ENCODE results near the gene APOA1.

Gene APOA1

DNA sequence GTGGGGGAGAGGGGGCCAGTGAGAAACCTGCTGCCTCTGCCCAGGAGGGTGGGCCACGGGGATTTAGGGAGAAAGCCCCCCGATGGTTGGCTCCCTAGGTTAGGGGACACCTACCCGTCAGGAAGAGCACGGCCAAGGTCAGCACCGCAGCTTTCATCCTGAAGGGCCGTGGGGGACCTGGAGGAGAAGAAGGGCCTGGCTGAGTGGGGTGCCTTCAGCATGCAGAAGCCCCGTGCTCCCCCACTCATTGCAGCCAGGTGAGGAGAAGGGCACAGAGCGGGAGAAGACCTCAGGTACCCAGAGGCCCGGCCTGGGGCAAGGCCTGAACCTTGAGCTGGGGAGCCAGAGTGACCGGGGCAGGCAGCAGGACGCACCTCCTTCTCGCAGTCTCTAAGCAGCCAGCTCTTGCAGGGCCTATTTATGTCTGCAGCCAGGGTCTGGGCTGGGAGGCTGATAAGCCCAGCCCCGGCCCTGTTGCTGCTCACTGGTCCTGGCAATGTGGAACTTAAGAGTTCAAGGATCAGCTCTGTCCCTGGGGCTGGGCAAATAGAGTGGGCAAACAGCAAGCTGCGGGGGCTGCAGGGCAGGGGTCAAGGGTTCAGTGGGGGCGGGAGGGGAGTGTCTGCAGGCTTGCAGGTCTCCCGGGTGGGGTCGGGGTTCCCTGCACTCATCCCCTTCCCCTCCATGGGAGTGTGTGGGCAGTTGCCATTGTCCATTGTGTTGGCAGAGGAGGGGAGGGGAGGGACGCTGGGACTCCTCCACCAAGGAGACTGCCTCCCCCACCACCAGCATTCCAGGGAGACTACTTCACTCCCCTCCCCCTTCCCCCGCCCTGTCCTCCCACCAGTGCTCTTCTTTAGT, at the start of gene APOA1:
Gene APOA1, minus strand, starts transcription at position 392 of the 861 bp plus-strand sequence. Its CDS starts 235 bp downstream, at position 157.
- no peak for DNase-seq (ENCODE audit: low spot score in 2 of 2)
- peaks cover 16% of the 10 kb centered on the region for H3K4me1 Mint-ChIP-seq
- peak within 1 kb of the TSS; percentile 69 for H3K4me3 Mint-ChIP-seq
- no peaks in the 10 kb centered on the region for H3K9me3 Mint-ChIP-seq
- peaks cover 5% of the 10 kb centered on the region for H3K36me3 Mint-ChIP-seq
- no peak for ATAC-seq
- H3K27ac Mint-ChIP-seq = no peak within 1 kb of the TSS

DNA sequence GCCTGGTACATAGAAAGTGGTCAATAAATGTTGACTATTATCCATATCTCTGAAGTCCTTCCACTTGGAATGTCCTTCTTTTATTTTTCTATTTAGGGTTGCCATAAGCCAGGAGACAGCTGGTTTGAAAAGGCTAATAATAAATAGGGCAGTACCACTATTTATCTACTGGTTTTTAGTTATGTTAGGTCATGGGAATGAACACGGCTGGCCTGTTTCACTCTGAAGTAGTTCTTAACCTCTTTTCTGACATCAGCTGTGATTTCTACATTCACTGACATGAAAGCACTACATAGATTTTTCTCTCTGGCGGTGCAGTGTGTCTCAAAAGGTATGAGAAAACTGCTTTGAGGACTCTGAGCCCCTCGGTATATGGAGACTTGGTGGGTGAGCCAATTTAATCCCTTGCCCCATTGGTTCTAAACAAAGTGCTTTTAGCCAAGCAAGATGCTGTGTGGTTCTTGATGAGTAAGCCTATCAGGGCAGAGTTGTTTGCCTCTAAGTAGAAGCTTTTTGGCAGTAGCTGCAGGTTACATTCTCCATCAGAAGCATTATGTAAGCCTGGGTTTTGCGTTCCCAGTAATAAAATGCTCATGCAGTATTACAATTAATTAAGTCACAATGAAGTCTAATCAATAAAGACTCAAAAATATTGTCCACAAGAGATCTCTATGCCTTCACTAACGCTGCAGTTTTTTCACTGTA, 48.7 kb upstream of the APOA1 start:
- DNase-seq (ENCODE audit: low spot score in 2 of 2) = no peak

DNA sequence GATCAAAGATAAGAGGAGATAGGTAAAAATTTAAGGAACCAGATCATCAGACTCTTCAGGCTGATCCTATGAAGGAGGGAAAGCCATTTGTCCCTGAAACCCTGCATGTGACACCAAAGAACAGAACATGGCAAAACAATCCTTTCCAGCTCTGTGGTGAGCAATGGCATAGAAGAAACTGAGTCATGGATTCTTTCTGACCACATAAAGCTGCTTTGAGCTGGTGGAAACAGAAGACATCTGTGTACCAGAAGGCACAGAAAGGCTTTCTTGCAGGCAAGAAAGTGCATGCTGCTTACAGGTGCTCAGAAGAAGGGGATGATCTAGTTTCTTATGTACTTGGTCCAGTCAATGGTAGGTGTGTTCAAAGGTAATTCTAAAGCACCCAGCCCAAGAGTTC, 45.0 kb upstream of the APOA1 start:
- peaks cover 26% of the 10 kb centered on the region for H3K4me1 Mint-ChIP-seq
- DNase-seq (ENCODE audit: low spot score in 2 of 2) (no peak), ATAC-seq (peak; percentile 97)
- H3K36me3 Mint-ChIP-seq = peaks cover 50% of the 10 kb centered on the region
- no peak overlapping the region for H3K27ac Mint-ChIP-seq
- no peak overlapping the region for H3K4me3 Mint-ChIP-seq
- H3K9me3 Mint-ChIP-seq = no peaks in the 10 kb centered on the region

More for the DNA sequence above, 48.7 kb upstream of the APOA1 start:
- Mint-ChIP-seq H3K27ac (no peak overlapping the region), H3K9me3 (no peaks in the 10 kb centered on the region), H3K4me3 (no peak overlapping the region), H3K4me1 (peaks cover 22% of the 10 kb centered on the region), H3K36me3 (peaks cover 43% of the 10 kb centered on the region)
- no peak for ATAC-seq

DNA sequence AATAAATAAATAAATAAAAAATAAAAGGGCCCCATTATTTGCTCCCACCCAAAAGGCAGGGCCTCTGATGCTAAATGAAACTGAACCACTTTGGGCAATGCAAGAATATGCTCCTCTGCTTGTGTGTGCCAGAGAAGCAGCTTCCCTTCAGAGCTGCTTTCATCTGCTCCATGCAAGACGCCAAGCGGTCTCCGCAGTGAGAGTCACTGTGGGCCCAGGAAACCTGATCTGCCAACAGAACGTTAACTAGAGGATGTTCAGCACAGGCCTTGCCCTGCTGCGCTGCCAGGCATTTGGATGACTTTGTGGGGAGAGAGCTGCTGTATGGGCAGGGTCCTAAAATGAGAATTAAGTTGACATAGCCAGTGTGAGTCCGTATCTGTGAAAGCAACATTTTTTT, 43.7 kb upstream of the APOA1 start:
- no peak for ATAC-seq
- no peak for DNase-seq (ENCODE audit: low spot score in 2 of 2)
- H3K9me3 Mint-ChIP-seq = no peaks in the 10 kb centered on the region
- H3K4me1 Mint-ChIP-seq = peaks cover 26% of the 10 kb centered on the region
- H3K27ac Mint-ChIP-seq = no peak overlapping the region
- peaks cover 38% of the 10 kb centered on the region for H3K36me3 Mint-ChIP-seq
- H3K4me3 Mint-ChIP-seq = no peak overlapping the region

DNA sequence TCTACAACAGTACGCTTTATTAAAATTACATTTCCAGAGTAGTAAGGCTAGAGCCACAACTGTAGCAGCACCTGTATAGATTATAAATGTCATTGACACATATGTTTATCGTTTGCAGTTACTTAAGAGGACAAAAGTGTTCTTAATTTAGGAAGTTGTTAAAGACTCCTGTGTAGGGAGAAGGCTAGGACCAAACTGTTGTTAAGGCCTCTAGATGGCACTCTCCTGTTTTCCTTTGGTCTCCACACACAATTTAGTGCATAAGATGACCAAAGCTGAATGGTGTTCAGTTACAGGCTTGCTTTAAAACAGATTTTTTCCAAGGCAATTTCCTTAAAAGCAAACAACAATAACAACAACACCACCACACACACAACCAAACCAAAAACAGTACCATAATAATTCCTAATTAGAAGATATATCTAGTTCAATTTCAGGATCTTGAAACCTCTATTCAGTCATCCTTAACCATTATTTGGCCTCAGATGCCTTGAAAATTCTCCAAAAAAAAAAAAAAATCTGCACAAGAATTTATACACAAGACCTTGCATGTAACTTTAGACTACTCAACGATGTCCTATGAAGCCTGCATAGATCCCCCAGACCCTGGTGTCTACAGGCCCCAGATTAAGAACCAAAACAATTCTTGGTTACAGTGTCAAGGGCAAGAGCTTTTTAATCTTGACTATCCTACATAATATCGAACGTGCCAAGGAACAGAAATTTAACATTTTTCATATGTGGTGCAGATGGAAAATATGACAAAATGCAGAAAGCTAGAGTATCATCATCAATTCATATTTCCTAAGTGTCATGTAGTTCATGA, 42.6 kb upstream of the APOA1 start:
- Mint-ChIP-seq H3K36me3 (peaks cover 46% of the 10 kb centered on the region), H3K4me3 (no peak overlapping the region)

DNA sequence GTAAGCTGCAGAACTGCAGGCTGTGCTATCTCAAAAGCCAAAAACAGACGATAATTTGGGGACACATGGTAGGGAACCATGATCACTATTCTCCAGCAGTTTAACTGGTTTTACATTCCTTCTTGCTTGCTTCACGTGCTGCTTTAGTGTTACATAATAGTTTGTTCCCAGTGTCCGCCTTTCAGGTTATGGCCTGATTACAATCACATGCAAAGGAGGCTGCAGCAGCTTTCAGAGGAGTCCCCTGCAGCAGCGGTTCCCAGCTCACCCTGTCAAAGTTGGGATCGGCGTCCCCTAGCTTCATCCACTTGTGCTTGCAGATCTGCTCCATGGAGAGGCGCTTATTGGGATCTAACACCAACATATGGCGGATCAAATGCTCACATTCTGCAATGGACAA, 39.2 kb upstream of the APOA1 start:
- DNase-seq (ENCODE audit: low spot score in 2 of 2) (no peak), ATAC-seq (no peak)
- peak overlapping the region; percentile 75 for H3K27ac Mint-ChIP-seq
- no peaks in the 10 kb centered on the region for H3K9me3 Mint-ChIP-seq
- peaks cover 20% of the 10 kb centered on the region for H3K4me1 Mint-ChIP-seq
- H3K36me3 Mint-ChIP-seq = peaks cover 70% of the 10 kb centered on the region
- H3K4me3 Mint-ChIP-seq = no peak overlapping the region

More for the DNA sequence above, 42.6 kb upstream of the APOA1 start:
- Mint-ChIP-seq H3K27ac (peak overlapping the region; percentile 29), H3K4me1 (peaks cover 26% of the 10 kb centered on the region), H3K9me3 (no peaks in the 10 kb centered on the region)
- DNase-seq (ENCODE audit: low spot score in 2 of 2) = no peak
- peak; percentile 71 for ATAC-seq

DNA sequence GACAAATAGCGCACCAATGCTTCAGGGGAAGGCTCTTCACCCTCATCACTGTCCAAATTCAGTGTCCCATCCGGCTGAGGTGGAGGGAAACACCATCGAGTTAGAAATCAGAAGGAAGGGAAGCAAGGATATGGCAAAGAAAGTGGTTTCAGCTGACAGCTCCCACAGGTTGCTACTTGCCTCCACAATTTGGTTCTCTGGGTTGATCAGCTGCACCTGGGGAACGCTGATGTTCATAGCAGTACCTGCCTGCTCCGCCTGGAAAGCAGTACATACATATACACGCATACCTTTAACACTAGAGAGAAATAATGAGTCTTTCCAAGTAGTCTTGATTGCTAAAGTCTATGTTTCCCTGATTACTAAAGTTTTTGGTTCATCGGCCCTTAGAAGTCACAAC, 37.8 kb upstream of the APOA1 start:
- no peaks in the 10 kb centered on the region for H3K9me3 Mint-ChIP-seq
- no peak overlapping the region for H3K4me3 Mint-ChIP-seq
- H3K36me3 Mint-ChIP-seq = peaks cover 71% of the 10 kb centered on the region
- DNase-seq (ENCODE audit: low spot score in 2 of 2) (no peak), ATAC-seq (no peak)
- H3K27ac Mint-ChIP-seq = no peak overlapping the region
- H3K4me1 Mint-ChIP-seq = peaks cover 30% of the 10 kb centered on the region

DNA sequence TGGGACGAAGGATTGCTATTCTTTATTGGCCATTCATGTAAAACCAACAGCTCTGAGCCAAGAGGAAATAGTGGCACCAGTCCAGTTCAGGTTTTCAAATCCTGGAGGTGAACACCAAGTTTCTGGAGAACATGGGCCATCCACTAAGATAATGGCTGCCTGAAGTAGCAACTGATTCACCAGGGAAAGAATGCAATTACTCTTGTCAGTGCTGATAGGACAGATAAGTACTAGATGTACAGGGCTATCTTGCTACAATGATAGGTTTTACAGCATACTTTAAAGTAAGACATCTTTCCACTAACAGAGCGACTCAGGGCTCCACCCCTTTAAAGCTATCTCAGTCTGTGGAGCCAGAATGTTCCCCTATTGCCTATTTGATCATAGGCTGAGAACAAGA, 36.8 kb upstream of the APOA1 start:
- Mint-ChIP-seq H3K27ac (no peak overlapping the region), H3K4me1 (peaks cover 31% of the 10 kb centered on the region), H3K36me3 (peaks cover 80% of the 10 kb centered on the region)

DNA sequence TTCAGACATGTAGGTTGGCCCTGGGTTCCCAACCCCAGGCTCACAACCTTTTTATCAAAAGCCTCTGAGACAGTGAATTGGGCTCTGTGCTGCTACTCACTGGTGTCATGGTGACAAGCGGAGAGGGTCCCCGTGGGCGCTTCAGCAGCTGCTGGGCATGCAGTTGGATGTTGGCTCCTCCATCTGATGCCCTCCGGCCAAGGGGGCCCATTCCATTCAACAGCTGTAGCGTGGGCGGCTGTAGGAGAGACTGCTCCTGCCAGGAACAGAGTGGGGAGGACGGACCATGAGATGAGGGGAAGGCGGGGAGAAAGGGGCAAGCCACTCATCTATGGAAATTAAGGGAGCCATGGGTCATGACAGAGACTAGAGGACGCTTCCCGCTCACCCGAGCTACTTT, 36.0 kb upstream of the APOA1 start:
- H3K27ac Mint-ChIP-seq = no peak overlapping the region
- H3K36me3 Mint-ChIP-seq = peaks cover 80% of the 10 kb centered on the region
- no peaks in the 10 kb centered on the region for H3K9me3 Mint-ChIP-seq
- H3K4me3 Mint-ChIP-seq = no peak overlapping the region
- peaks cover 26% of the 10 kb centered on the region for H3K4me1 Mint-ChIP-seq
- DNase-seq (ENCODE audit: low spot score in 2 of 2) = no peak
- ATAC-seq = no peak

More for the DNA sequence above, 36.8 kb upstream of the APOA1 start:
- ATAC-seq (no peak), DNase-seq (ENCODE audit: low spot score in 2 of 2) (no peak)
- H3K9me3 Mint-ChIP-seq = no peaks in the 10 kb centered on the region
- no peak overlapping the region for H3K4me3 Mint-ChIP-seq

DNA sequence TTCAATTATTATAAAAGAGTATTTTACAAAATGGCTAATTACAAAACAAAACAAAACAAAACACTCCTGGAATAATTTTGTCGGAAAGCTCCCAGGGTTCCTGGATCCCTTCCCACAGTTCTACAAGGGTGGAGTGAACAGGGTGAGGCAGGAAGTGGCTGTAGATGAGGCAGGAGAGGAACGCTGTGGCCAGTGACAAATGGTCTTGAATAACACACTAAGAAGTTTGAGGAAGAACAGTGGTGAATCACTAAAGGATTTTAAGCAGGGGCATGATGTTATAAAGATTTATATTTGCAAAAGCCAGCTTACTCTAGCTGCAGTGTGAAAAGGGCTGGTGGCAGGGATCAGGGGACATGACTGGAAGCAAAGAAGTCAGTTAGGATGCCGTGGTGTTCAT, 33.8 kb upstream of the APOA1 start:
- peaks cover 25% of the 10 kb centered on the region for H3K4me1 Mint-ChIP-seq
- ATAC-seq = no peak
- H3K36me3 Mint-ChIP-seq = peaks cover 93% of the 10 kb centered on the region
- H3K4me3 Mint-ChIP-seq = no peak overlapping the region
- no peak for DNase-seq (ENCODE audit: low spot score in 2 of 2)
- H3K9me3 Mint-ChIP-seq = no peaks in the 10 kb centered on the region
- peak overlapping the region; percentile 81 for H3K27ac Mint-ChIP-seq

DNA sequence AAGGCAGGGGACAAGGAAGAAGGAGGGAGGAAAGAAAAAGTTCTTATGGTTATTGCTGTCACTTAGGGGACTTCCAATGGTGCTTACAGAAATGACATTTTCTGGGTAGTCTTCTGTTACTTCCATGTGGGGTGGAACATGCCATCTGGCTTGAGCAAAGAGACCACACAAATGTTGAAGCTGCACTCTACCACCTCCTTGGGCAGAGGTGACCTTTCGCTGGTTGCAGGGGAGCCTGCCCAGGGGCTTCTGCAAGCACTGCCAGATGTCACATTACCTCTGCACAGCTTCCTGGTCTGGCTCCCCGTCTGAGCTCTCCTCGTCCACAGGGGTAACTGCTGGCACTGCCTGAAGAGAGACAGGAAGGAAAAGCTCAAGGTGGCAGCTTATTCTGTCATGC, 32.6 kb upstream of the APOA1 start:
- H3K27ac Mint-ChIP-seq = peak overlapping the region; percentile 81
- peak in 1 of 2 donors; percentile 57 for DNase-seq (ENCODE audit: low spot score in 2 of 2)
- peak overlapping the region; percentile 8 for H3K4me3 Mint-ChIP-seq
- H3K9me3 Mint-ChIP-seq = no peaks in the 10 kb centered on the region
- H3K36me3 Mint-ChIP-seq = peaks cover 97% of the 10 kb centered on the region
- peaks cover 25% of the 10 kb centered on the region for H3K4me1 Mint-ChIP-seq
- peak; percentile 71 for ATAC-seq

DNA sequence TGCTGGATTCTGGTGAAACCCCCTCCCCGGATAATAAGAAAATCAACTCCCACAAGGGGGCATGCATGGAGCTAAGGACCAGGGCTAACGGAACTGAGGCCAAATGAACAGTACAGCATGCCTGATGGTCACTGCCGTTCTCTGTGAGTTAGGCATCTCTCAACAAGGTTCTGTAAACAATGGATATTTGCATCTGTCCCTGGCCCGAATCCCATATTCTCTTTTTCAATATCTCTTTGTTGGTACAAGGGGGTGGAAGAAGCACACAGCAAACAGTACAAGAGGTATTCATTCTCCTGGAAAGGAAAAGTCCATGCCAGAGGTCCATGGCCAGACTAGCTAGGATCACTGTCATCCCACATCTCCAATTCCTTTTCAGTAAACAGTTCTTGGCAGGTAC, 32.2 kb upstream of the APOA1 start:
- Mint-ChIP-seq H3K27ac (peak overlapping the region; percentile 81), H3K4me1 (peaks cover 25% of the 10 kb centered on the region), H3K36me3 (peaks cover 97% of the 10 kb centered on the region), H3K9me3 (no peaks in the 10 kb centered on the region), H3K4me3 (peak overlapping the region; percentile 8)
- ATAC-seq (no peak), DNase-seq (ENCODE audit: low spot score in 2 of 2) (no peak)

DNA sequence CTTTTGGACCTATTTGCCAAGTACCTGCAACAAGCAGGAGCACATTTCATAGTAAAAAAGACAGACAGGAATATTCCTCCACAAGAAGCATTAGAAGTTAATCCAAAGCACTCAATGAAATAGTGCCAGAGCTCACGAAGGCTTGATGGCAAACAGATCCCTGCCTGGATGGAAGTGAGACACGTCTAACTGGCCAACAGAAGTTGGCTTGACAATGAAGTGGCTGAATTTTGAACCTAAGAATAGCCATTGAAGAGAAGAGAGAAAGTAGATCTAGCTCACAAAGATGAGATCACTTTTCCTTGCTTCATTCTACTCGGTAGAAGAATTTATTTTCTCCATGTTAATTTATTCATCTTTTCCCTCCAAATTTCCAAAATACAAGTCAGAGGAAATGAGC, 30.6 kb upstream of the APOA1 start:
- no peak for ATAC-seq
- peaks cover 25% of the 10 kb centered on the region for H3K4me1 Mint-ChIP-seq
- H3K9me3 Mint-ChIP-seq = no peaks in the 10 kb centered on the region
- DNase-seq (ENCODE audit: low spot score in 2 of 2) = no peak
- no peak overlapping the region for H3K4me3 Mint-ChIP-seq
- peak overlapping the region; percentile 81 for H3K27ac Mint-ChIP-seq
- H3K36me3 Mint-ChIP-seq = peaks cover 97% of the 10 kb centered on the region

DNA sequence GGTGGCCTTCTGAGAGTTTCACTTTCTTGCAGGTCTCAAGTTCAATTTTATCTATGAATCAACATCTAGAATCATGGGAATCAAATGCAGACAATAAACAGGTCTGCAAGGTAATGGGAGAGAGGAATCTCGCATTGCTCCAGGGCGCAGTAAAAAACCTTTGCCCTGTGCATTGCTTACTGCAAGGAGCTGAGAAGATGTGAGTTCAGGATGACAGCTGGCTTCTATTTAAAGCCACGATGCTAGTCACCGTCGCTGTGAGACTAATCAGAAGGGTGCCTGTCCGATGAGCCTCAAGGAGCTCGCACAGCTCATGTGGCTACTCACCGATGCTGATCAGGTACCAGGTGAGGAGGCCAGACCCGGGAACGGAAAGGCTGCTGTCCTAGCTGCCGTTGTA, 30.2 kb upstream of the APOA1 start:
- Mint-ChIP-seq H3K4me3 (no peak overlapping the region), H3K4me1 (peaks cover 25% of the 10 kb centered on the region), H3K9me3 (no peaks in the 10 kb centered on the region), H3K36me3 (peaks cover 97% of the 10 kb centered on the region), H3K27ac (peak overlapping the region; percentile 81)
- ATAC-seq (no peak), DNase-seq (ENCODE audit: low spot score in 2 of 2) (no peak)

DNA sequence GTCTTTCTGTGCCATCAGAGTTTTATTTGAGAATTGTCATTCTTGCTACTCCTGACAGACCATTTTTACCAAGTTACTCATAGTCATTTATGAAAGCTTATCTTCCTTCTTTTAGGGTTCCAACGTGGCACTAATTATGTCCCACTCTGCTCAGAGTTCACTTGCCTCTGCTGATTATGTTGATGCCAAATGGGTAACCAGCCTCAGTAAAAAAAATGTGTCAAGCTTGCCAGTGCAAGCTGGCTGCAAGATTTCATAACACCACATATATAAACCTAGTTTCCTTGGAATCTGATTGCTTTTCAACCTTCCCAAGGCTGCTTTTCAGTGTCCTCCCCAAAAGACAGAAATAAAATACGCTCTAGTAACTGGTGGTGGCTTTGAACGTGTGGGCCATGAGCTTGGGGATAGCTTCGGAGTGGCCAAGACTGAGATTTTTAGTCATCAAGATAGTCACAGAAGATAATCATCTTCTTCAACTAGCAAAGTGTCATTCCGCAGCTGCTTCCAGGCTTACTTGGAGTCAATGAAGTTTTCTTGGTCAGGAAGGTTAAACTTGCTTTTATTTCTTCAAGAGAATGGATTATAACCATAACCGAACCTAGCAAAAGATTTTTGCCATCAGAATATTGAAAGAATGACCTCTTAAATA, 29.5 kb upstream of the APOA1 start:
- DNase-seq (ENCODE audit: low spot score in 2 of 2) (no peak), ATAC-seq (no peak)
- H3K36me3 Mint-ChIP-seq = peaks cover 97% of the 10 kb centered on the region
- peaks cover 28% of the 10 kb centered on the region for H3K4me1 Mint-ChIP-seq
- H3K9me3 Mint-ChIP-seq = no peaks in the 10 kb centered on the region
- no peak overlapping the region for H3K4me3 Mint-ChIP-seq
- peak overlapping the region; percentile 81 for H3K27ac Mint-ChIP-seq

All from stimulated activated effector memory CD8-positive, alpha-beta T cell treated with anti-CD3 and anti-CD28 coated beads, Interleukin-12 subunit alpha, Interleukin-12 subunit beta, amount 100 ng/mL, for 72 hours (primary cell).